K562 (cell line): ENCODE measurements around the gene CDH16. TPM values are rescaled to one million over a fixed set of nuclear protein-coding genes. Genes with fewer than 3 reads are reported as not detected.
A peak's percentile ranks its signal among the peaks of the same experiment; 100 is the strongest.

Source experiments
- ATAC-seq: fragments of 200-7000 bp; cut with Tn5 transposase; 3 replicates; pipeline ENCODE4 v1.9.1; 2020; ENCODE audit warnings: moderate library complexity
- BruUV-seq: library from RNA; stranded (reverse); fragments of 400-500 nt; replicated peaks from 2 replicates; lab custom pipeline; 2021; lab: Mats Ljungman, UMichigan
- CTCF ChIA-PET: fragments of 300-600 bp; formaldehyde crosslinking; extraction: SDS; loops from one replicate; lab custom pipeline; 2021; ENCODE audit warnings: low intra/inter-chr PET ratio; lab: Yijun Ruan, JAX
- POLR2A ChIA-PET: fragments of 300-600, 350-650 bp; sonication (Branson Sonifier 250); formaldehyde crosslinking; extraction: SDS; loops from one replicate; lab custom pipeline; 2021; ENCODE audit warnings: antibody characterized with exemption, inconsistent platforms; lab: Yijun Ruan, JAX
- DNase-seq, 4 experiments: peaks; one replicate each; pipeline versions ENCODE4 v3.0.0 to v3.0.0-alpha.2; 2011 to 2018; ENCODE audit warnings: low spot score in 3 of 4, mixed read lengths in 3 of 4; ENCODE audit errors: extremely low read depth in 1 of 4
- FAIRE-seq: peaks from 2 replicates; lab custom pipeline; 2011; peaks lifted over from hg19 to GRCh38; lab: Jason Lieb, UNC
- H2AFZ ChIP-seq: 2 replicates; pipeline ENCODE4 v1.6.0; 2011; ENCODE audit warnings: low read depth, low read length, control low read depth, inconsistent platforms
- H3K27ac ChIP-seq: fragments of 200-600 bp; 3 replicates; pipeline ENCODE4 v1.8.0; 2011; ENCODE audit warnings: low read depth, mild to moderate bottlenecking, control low read depth, inconsistent platforms, low read length, moderate library complexity, mixed read lengths; ENCODE audit errors: extremely low read depth
- H3K27me3 ChIP-seq, 2 experiments: fragments of 300-600 bp in 1 of 2; 2 replicates in 1 of 2; 3 replicates in 1 of 2; pipeline versions ENCODE4 v1.6.0 to v1.8.0; 2011; ENCODE audit warnings: inconsistent platforms in 2 of 2, low read length in 2 of 2, mild to moderate bottlenecking in 1 of 2, mixed read lengths in 1 of 2, moderate library complexity in 1 of 2; ENCODE audit not compliant: control insufficient read depth in 2 of 2, insufficient read depth in 2 of 2
- H3K36me3 ChIP-seq: fragments of 300-600 bp; 3 replicates; pipeline ENCODE4 v1.8.0; 2011; ENCODE audit warnings: mild to moderate bottlenecking, low read length, inconsistent platforms; ENCODE audit not compliant: control insufficient read depth, insufficient read depth
- H3K4me1 ChIP-seq, 2 experiments: fragments of 200-600 bp in 1 of 2; replicated peaks in 1 of 2; 2 replicates in 1 of 2; 3 replicates in 1 of 2; pipeline versions ENCODE4 v1.5.1 to v1.8.0; 2011; ENCODE audit warnings: inconsistent platforms in 2 of 2, low read length in 2 of 2, mild to moderate bottlenecking in 1 of 2, mixed read lengths in 1 of 2, moderate library complexity in 1 of 2; ENCODE audit not compliant: control insufficient read depth in 2 of 2, insufficient read depth in 2 of 2
- H3K4me2 ChIP-seq: 2 replicates; pipeline ENCODE4 v1.6.1; 2011; ENCODE audit warnings: low read length, control low read depth, inconsistent platforms, mixed read lengths; ENCODE audit not compliant: insufficient read depth
- H3K4me3 ChIP-seq: fragments of 200-600 bp; sonication (generic), shearing (Covaris generic); 2 replicates; pipeline ENCODE4 v1.5.1; 2016; ENCODE audit warnings: control low read depth, inconsistent platforms
- H3K79me2 ChIP-seq: fragments of 200-600 bp; 3 replicates; pipeline ENCODE4 v1.8.0; 2011; ENCODE audit warnings: low read length, inconsistent platforms; ENCODE audit not compliant: control insufficient read depth, insufficient read depth
- H3K9ac ChIP-seq, 2 experiments: 2 replicates each; pipeline versions ENCODE4 v1.6.0 to v1.6.1; 2011; ENCODE audit warnings: low read depth in 2 of 2, low read length in 2 of 2, control low read depth in 1 of 2, inconsistent platforms in 1 of 2, mild to moderate bottlenecking in 1 of 2, mixed read lengths in 1 of 2; ENCODE audit not compliant: insufficient read depth in 1 of 2
- H3K9me1 ChIP-seq: one replicate; pipeline ENCODE4 v1.6.0; 2011; ENCODE audit warnings: inconsistent platforms, mild to moderate bottlenecking, low read length, moderate library complexity; ENCODE audit not compliant: control insufficient read depth, insufficient read depth
- H3K9me3 ChIP-seq: replicated peaks from 2 replicates; pipeline ENCODE4 v1.5.1; 2011; ENCODE audit warnings: low read depth, low read length, inconsistent platforms; ENCODE audit not compliant: control insufficient read depth, insufficient read depth
- H4K20me1 ChIP-seq: replicated peaks from 2 replicates; pipeline ENCODE4 v1.6.1; 2011; ENCODE audit warnings: low read length, inconsistent platforms, mixed read lengths; ENCODE audit not compliant: control insufficient read depth, insufficient read depth
- BCOR ChIP-seq: fragments of 450-650 bp; IDR thresholded peaks from 2 replicates; pipeline ENCODE4 v1.6.1; 2016
- CTCFL ChIP-seq: IDR thresholded peaks from 2 replicates; pipeline ENCODE4 v1.6.1; 2011; ENCODE audit warnings: borderline replicate concordance, low read depth, mild to moderate bottlenecking, moderate library complexity, low read length; ENCODE audit not compliant: insufficient read depth, poor library complexity, severe bottlenecking
- FOSL1 ChIP-seq: fragments of 200-800 bp; sonication (Bioruptor generic); conservative IDR thresholded peaks from 2 replicates; pipeline ENCODE4 v1.6.1; 2016; ENCODE audit warnings: missing genetic modification characterization, missing compliant biosample characterization
- KLF1 ChIP-seq: fragments of 450-650 bp; IDR thresholded peaks from 2 replicates; pipeline ENCODE4 v1.6.1; 2016; ENCODE audit warnings: missing genetic modification characterization, missing compliant biosample characterization
- LCOR ChIP-seq: sonication (generic); formaldehyde crosslinking; IDR thresholded peaks from 2 replicates; pipeline ENCODE4 v1.8.0; 2022; ENCODE audit warnings: mild to moderate bottlenecking, missing genetic modification reagents
- MECOM ChIP-seq: fragments of 250-450 bp; sonication (Bioruptor Pico); IDR thresholded peaks from 2 replicates; pipeline ENCODE4 v1.8.0; 2022; ENCODE audit warnings: inconsistent platforms
- MTA3 ChIP-seq: fragments of 450-650 bp; formaldehyde crosslinking; IDR thresholded peaks from 2 replicates; pipeline ENCODE4 v1.6.1; 2017; ENCODE audit warnings: mild to moderate bottlenecking, borderline replicate concordance
- PHF8 ChIP-seq: fragments of 200-600 bp; sonication (generic); IDR thresholded peaks from 2 replicates; pipeline ENCODE4 v1.6.1; 2012; ENCODE audit warnings: mixed run types, mild to moderate bottlenecking, inconsistent platforms, low read length, moderate library complexity, borderline replicate concordance
- PRMT5 ChIP-seq: sonication (generic); formaldehyde crosslinking; IDR thresholded peaks from 2 replicates; pipeline ENCODE4 v1.5.0; 2020; ENCODE audit warnings: missing genetic modification reagents
- RBM22 ChIP-seq: fragments of 200-400 bp; formaldehyde crosslinking; IDR thresholded peaks from 2 replicates; pipeline ENCODE4 v1.6.1; 2018; ENCODE audit warnings: low read length, low read depth; ENCODE audit not compliant: poor library complexity, severe bottlenecking
- SRSF1 ChIP-seq: fragments of 200-400 bp; formaldehyde crosslinking; IDR thresholded peaks from 2 replicates; pipeline ENCODE4 v1.6.1; 2017; ENCODE audit warnings: mild to moderate bottlenecking, low read depth, low read length, moderate library complexity
- STAG1 ChIP-seq: sonication (generic); formaldehyde crosslinking; IDR thresholded peaks from 2 replicates; pipeline ENCODE4 v1.5.0; 2020; ENCODE audit warnings: missing genetic modification reagents, borderline replicate concordance
- WGBS: fragments of 100-300 bp; shearing (Covaris generic); methylation state at CpG from one replicate; pipeline ENCODE4 v1.1.6; 2016; ENCODE audit warnings: low coverage, mixed read lengths; ENCODE audit not compliant: insufficient coverage; ENCODE audit errors: missing lambda C conversion rate; 5-methylcytosine and 5-hydroxymethylcytosine counted together
- in situ Hi-C: fragments of 300-500 bp; cut with MboI; formaldehyde crosslinking; loops from 4 replicates; pipeline ENCODE4 v1.15.0; 2018; ENCODE audit warnings: inconsistent platforms, mixed read lengths
- intact Hi-C: fragments of 100-400 bp; cut with micrococcal nuclease; formaldehyde crosslinking; loops from 2 replicates; pipeline ENCODE4 v1.14.2; 2022
- polyA plus RNA-seq, 8 experiments: library from polyadenylated mRNA; depleted of rRNA in 4 of 8; stranded (reverse) in 5 of 8; unstranded in 3 of 8; fragments of >200 nt; fragmentation: Nextera tagmentation in 2 of 8; fragmentation: Illumina TruSeq in 1 of 8; extraction: Ambion mirVana in 2 of 8; extraction: Trizol in 1 of 8; gene quantifications; 2 replicates each; pipeline versions ENCODE4 v1.2.1 to v1.2.3, GENCODE V29; 2011 to 2014; ENCODE audit warnings: inconsistent platforms in 1 of 8, missing spikeins in 1 of 8
- total RNA-seq, 7 experiments: library from RNA; depleted of rRNA in 6 of 7; stranded (reverse); fragments of >200 nt in 6 of 7; fragmentation: Illumina TruSeq in 2 of 7; extraction: Trizol in 2 of 7; gene quantifications; 2 replicates each; pipeline versions ENCODE4 v1.2.1 to v1.2.3, GENCODE V29; 2011 to 2021; ENCODE audit warnings: low replicate concordance in 1 of 7

Gene CDH16
- total and polyA plus RNA-seq, 9 of the 15 experiments (the other 6 are each of a cell fraction or from before 2014, with no cell fraction given), result not detected

- TF ChIP-seq CTCFL, result peak; percentile 46
- TF ChIP-seq LCOR, result peak; percentile 59; the same call in 1 of the 2 replicates
- TF ChIP-seq SRSF1, result no peak
- no peak for TF ChIP-seq RBM22
- TF ChIP-seq BCOR, result 0 out of 2 replicates have a peak, but pooled peaks have one; percentile 35
- peak; percentile 54; the same call in 1 of the 2 replicates for TF ChIP-seq STAG1 (CRISPR knock-in tag)
These were observed 35.5 kb upstream of the CDH16 start (continued) for GRCh38 chr16:66954097-66954659.

GRCh38 chr16:66953462-66954096 lies 34.9 kb upstream of the CDH16 start:
- ChIA-PET CTCF (interaction anchor here (0.6 to 2.0 kb wide), 6 partner anchors 11 to 147 kb away, joined by 3 to 12 read pairs (median 6); no protein-coding TSS in a partner anchor), POLR2A (interaction anchor here (0.6 to 1.5 kb wide), 5 partner anchors 10 to 445 kb away, joined by 3 read pairs; no protein-coding TSS in a partner anchor)
- Histone ChIP-seq H4K20me1 (no peaks in the 10 kb centered on the region), H3K4me3 (no peak overlapping the region), H3K79me2 (no peaks in the 10 kb centered on the region), H3K9me1 (no peaks in the 10 kb centered on the region), H3K36me3 (no peaks in the 10 kb centered on the region), H2AFZ (peak overlapping the region; percentile 84), H3K4me1 (peaks cover 4 to 7% of the 10 kb centered on the region in 2 experiments; a peak in 2 of 5 replicates), H3K9ac (peak overlapping the region; percentile 31 to 38; a peak in 2 of 4 replicates), H3K9me3 (peaks cover 2% of the 10 kb centered on the region), H3K27ac (no peak overlapping the region), H3K4me2 (no peak overlapping the region), H3K27me3 (no peaks in the 10 kb centered on the region)
- TF ChIP-seq MECOM (CRISPR knock-in tag) (no peak), PRMT5 (CRISPR knock-in tag) (no peak), KLF1 (no peak), PHF8 (peak; percentile 10; the same call in 1 of the 2 replicates), MTA3 (no peak), FOSL1 (tag) (peak; percentile 72)
- ATAC-seq (peak; percentile 38; the same call in 1 of the 3 replicates), DNase-seq (no peak), FAIRE-seq (no peak)
- intact Hi-C loops, result loop anchor here (2.0 to 10.0 kb wide), 6 partner anchors 23 to 511 kb away; partner anchors contain the start of genes FBXL8, FHOD1, MATCAP1 and SLC9A5
- in situ Hi-C loops, result loop anchor here (25.0 kb wide), 2 partner anchors 209 to 459 kb away; partner anchors contain the start of genes B3GNT9, FBXL8, HSF4 and NOL3
- WGBS, result 25% methylated on average over 10 of the region's 10 CpGs
- no TSS peak for BruUV-seq
